OCI-LY3 (cell line): Measurements from ENCODE around the gene ZDHHC22.

Experiments used
- EZH2phosphoT487 ChIP-seq: fragments of 200-600 bp; shearing (Covaris generic); IDR thresholded peaks from 2 replicates; pipeline ENCODE4 v1.6.1; 2018; ENCODE audit warnings: antibody characterized with exemption, mixed run types, low read depth
- TF ChIP-seq, protein P1 (sequence below): fragments of 200-600, 300-600 bp; sonication (generic); IDR thresholded peaks from 2 replicates; pipeline ENCODE4 v1.5.1; 2014; ENCODE audit warnings: antibody characterized with exemption, low read length, low read depth

DNA sequence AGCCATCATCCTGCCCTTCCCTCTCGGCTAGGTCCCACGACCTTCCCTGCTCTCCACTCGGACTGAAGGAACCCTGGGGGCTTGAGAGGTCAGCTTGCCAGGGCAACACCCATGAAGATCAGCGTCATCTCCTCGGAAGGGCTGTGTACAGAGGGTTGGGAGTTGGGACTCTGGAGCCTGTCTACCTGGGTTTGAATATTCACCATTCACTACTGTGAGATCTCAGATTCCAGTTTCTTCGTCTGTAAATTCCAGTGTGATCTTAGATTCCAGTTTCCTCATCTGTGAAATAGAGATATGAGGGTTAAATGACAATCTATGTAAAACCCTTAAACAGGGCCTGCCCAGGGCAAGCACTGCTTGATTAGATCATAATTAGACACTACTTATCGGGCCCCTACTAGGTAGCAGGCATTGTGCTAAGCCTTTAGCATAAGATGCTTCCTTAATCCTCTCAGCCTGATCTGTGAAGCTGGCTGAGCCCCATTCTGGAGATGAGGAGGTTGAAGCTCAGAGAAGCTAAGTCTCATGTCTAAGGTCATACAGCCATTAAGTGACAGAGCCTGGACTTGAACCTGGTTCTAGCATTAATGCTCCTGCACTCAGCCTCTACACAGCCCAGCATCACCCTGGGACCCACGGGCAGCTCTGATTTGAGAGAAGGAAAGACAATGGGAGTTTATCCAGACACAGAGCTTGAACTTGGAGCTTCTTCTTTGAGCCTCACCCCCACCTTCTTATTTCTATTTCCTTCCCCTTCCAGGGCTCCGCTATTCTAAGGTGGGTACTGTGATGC, 612 bp upstream of the ZDHHC22 start:
- TF ChIP-seq, protein P1, sequence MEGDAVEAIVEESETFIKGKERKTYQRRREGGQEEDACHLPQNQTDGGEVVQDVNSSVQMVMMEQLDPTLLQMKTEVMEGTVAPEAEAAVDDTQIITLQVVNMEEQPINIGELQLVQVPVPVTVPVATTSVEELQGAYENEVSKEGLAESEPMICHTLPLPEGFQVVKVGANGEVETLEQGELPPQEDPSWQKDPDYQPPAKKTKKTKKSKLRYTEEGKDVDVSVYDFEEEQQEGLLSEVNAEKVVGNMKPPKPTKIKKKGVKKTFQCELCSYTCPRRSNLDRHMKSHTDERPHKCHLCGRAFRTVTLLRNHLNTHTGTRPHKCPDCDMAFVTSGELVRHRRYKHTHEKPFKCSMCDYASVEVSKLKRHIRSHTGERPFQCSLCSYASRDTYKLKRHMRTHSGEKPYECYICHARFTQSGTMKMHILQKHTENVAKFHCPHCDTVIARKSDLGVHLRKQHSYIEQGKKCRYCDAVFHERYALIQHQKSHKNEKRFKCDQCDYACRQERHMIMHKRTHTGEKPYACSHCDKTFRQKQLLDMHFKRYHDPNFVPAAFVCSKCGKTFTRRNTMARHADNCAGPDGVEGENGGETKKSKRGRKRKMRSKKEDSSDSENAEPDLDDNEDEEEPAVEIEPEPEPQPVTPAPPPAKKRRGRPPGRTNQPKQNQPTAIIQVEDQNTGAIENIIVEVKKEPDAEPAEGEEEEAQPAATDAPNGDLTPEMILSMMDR: no peak
- TF ChIP-seq EZH2phosphoT487: no peak
